Right renal pelvis (tissue), 4 donors: ENCODE measurements around the gene FGF12. TPM values are rescaled to one million over a fixed set of nuclear protein-coding genes. Genes with fewer than 3 reads are reported as not detected.

ENCODE experiments used
- DNase-seq, 4 donors: peaks; one replicate each; pipeline ENCODE4 v3.0.0-alpha.2; 2013; ENCODE audit warnings: low read depth in 4 of 4, low spot score in 3 of 4, missing footprints in 1 of 4
- polyA plus RNA-seq, 4 donors: library from polyadenylated mRNA; unstranded; fragments of 120-200 nt; gene quantifications; one replicate each; pipeline ENCODE4 v1.2.1, GENCODE V29; 2013; ENCODE audit not compliant: insufficient read length in 4 of 4

The FGF12 gene
- polyA plus RNA-seq, 4 donors: 6.4 to 8.6 (median 7.3) TPM

GRCh38 chr3:192687488-192688152 lies 39.7 kb downstream of the FGF12 start:
- DNase-seq: no peak

- no peak for DNase-seq
Observed at GRCh38 chr3:192685801-192686200, 41.5 kb downstream of the FGF12 start.

- DNase-seq: no peak
Observed at GRCh38 chr3:192684151-192684550, 43.2 kb downstream of the FGF12 start.

DNA sequence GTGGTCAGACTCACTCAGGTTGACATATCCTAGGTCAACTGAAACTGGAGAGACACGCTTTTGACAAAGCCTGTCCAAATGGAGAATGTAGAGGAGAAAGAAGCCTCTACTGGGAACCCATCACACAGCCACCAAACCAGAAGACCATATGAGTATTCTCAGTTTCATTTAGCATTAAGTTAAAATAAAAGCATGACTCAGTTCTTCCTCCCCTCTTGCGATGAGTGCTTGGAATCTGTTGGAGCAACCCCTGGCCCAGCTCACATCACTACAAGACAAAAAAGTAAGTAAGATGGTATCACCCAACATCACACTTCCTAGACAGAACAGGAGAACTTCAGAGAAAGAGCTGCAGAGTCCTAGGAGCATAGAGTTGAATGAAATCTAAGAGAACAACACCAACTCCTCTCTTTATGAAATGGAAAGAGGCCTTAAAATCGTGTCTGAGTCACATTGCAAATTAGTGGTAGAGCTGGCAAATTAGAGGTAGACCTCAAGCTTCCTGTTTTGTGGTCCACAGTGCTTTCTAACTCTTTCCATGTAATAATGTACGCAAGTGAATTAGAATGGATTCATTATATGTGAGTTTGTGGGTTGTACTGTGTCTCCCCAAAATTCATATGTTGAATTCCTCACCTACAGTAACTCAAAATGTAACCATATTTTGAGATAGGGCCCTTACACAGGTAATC lies 51.2 kb downstream of the FGF12 start:
- no peak for DNase-seq

DNA sequence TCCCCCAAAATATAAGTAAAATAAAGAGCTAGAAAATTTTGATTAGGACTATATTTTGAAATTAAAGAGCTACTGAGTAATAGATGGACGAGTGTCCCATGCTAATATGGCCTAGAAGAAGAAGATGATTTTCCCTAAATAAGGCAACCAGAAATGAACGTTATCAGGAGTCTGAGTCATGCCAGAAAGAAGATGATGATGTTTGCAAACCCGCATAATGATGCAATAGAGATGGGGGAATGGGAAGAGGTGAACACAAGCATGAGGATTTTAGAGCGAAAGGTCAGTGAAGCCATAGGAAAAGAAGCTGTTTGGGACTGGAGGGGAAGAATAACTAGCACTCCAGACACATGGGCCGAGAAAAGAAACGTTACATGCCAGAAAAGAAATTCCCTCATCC lies 71.7 kb downstream of the FGF12 start:
- no peak for DNase-seq

GRCh38 chr3:192655040-192655439 lies 72.3 kb downstream of the FGF12 start:
- no peak for DNase-seq

DNA sequence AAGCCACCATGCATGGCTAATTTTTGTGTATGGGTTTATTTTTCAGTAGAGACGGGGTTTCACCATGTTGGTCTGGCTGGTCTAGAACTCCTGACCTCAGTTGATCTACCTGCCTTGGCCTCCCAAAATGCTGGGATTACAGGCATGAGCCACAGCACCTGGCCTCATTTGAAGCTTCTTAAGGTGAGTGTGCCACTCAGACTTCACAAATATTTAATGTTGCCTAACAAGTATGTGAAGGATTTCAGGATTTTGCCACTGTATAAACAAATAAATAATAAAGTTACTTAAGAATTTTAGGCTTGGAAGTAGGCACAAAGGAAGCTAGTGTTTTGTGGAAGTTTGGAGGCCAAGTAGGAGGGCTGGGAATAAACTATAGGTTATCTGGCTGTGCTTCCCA lies 73.5 kb downstream of the FGF12 start:
- no peak for DNase-seq

- no peak for DNase-seq
Observed at GRCh38 chr3:192652727-192653126, 74.6 kb downstream of the FGF12 start.

GRCh38 chr3:192651836-192652512 lies 75.4 kb downstream of the FGF12 start:
- no peak for DNase-seq

DNA sequence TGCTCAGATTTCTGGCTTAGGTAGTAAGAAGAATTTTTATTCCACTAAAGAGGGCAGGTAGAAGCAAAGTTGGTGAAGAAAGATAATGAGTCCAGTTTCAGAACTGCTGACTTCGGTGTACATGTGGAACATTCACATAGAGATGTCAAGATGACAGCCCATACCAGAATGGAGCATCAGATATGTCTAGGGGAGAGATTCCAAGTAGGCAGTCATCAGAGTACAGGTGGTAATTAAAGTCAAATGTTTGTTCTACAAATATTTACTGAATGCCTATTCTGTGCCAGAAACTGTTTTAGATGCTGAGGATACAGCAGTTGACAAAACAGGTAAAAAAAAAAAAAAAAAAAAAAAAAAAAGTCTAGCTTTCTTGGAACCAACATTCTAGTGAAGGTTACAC lies 81.9 kb downstream of the FGF12 start:
- no peak for DNase-seq

GRCh38 chr3:192642651-192643050 lies 84.7 kb downstream of the FGF12 start:
- no peak for DNase-seq

DNA sequence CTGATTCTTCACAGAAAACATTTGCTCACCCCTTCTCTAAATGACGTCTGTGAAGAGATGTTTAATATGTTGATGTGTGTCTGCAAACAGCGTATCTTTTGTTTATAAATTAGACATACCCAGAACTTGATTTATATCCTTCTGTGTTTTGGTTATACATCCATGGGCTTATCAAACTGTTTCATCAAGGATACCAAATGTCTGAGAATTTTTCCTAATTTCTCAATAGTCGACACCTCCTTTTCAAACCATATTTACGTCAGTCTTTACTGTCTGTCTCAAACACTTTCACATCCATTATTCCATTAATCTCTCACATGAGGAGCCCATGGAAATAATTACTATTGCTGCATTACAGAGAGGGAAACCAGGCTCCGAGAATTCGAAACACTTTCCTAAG lies 85.4 kb downstream of the FGF12 start:
- DNase-seq: no peak

GRCh38 chr3:192639987-192640386 lies 87.4 kb downstream of the FGF12 start:
- DNase-seq: no peak

DNA sequence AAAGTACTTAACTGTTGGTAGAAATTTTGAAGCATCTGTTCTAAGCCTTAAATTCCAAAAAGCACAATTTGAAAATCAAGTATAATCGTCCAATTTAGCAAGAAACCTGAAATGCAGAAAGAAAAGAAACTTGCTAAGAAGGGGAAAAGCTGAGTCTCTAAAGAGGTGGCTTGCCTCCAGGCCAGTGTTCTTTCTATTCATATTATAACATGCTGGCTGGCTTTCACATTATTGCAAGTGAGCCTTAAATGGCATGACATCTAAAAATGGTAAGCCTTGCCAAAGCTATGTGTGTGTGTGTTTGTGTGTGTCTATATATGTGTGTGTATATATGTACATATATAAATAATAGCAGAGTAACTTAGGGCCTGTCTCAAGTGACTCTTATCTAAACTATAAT lies 89.5 kb downstream of the FGF12 start:
- DNase-seq: no peak

GRCh38 chr3:192636517-192637444 lies 90.6 kb downstream of the FGF12 start:
- no peak for DNase-seq

GRCh38 chr3:192629429-192629828 lies 97.9 kb downstream of the FGF12 start:
- no peak for DNase-seq

DNA sequence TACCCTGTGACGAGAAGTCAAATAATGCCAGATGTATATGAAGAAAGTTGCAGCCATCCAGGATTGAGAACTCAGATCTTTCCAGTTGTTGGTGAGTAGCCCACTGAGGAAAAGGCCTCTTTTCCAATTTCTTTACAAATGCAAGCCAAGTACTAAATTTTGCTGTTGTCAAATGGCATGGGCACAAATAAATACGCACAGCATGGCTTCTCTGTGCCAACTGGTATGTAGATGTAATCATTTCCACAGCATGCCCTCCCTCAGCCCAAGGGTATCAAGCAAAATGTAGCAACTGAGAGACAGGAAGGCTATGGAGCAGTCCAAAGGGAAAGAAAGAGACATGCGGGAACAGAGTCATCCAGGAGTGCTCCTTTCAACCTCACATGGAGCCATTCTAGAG lies 105.4 kb downstream of the FGF12 start:
- DNase-seq: no peak

DNA sequence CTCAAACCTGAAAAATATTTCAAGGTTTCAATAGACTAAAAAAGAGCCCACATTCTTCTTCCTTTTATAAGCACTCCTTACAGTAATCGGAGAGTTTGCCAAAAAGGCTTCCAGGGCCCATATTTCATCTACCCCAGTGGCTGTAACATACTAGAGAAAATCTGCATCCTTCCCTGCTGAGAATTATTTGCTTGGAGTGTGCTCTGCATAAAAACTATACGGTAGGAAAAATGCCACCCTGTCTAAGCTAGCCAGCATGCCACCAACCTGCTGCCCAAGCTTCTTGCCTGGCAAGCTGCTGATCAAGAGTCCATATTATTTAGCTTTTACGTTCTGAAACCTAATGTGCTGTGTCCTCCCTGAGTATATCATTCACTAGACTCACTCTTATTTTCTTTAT lies 107.1 kb downstream of the FGF12 start:
- no peak for DNase-seq

GRCh38 chr3:192611411-192611810 lies 115.9 kb downstream of the FGF12 start:
- DNase-seq: no peak

GRCh38 chr3:192608726-192609600 lies 118.4 kb downstream of the FGF12 start:
- no peak for DNase-seq
